Right cardiac atrium (tissue), 5 donors: ENCODE measurements around the gene ADAD2. TPM values are rescaled to one million over a fixed set of nuclear protein-coding genes. Genes with fewer than 3 reads are reported as not detected.

Source experiments
- ATAC-seq, 2 donors: fragments of 200-7000 bp; cut with Tn5 transposase; one replicate each; pipeline versions ENCODE4 v1.8.0 to v1.9.1; 2020; ENCODE audit warnings: moderate library complexity in 2 of 2, mild to moderate bottlenecking in 1 of 2
- DNase-seq, 3 donors: peaks; one replicate each; pipeline ENCODE4 v3.0.0-alpha.2; 2020
- H3K27ac ChIP-seq: one replicate; pipeline ENCODE4 v1.5.1; 2013; ENCODE audit warnings: mild to moderate bottlenecking, low read length, control low read depth, moderate library complexity
- H3K27me3 ChIP-seq: one replicate; pipeline ENCODE4 v1.6.1; 2013; ENCODE audit not compliant: control insufficient read depth, insufficient read depth
- H3K4me1 ChIP-seq: one replicate; pipeline ENCODE4 v1.6.1; 2013; ENCODE audit warnings: low read length; ENCODE audit not compliant: control insufficient read depth, insufficient read depth
- H3K4me3 ChIP-seq: one replicate; pipeline ENCODE4 v1.5.1; 2013; ENCODE audit warnings: low read length, control low read depth
- H3K9me3 ChIP-seq: one replicate; pipeline ENCODE4 v1.6.1; 2013; ENCODE audit warnings: low read length; ENCODE audit not compliant: control insufficient read depth
- WGBS: extraction: QIAGEN DNeasy Blood & Tissue Kit; methylation state at CpG from one replicate; pipeline ENCODE4 v1.1.7; 2013; 5-methylcytosine and 5-hydroxymethylcytosine counted together
- intact Hi-C, 4 donors: fragments of 100-400 bp; cut with DNase I; formaldehyde crosslinking; loops; one replicate each; pipeline versions ENCODE4 v1.11.0 to v1.14.0; 2022 to 2023
- long read RNA-seq, 4 donors: library from polyadenylated mRNA; unstranded; transcript quantifications; one replicate each; pipeline ENCODE4 v2.0.0, GENCODE V29; 2020 to 2021
- polyA plus RNA-seq: library from polyadenylated mRNA; stranded (reverse); fragments of 200-250 nt; gene quantifications from one replicate; pipeline ENCODE4 v1.2.3, GENCODE V29; 2013
- total RNA-seq, 4 donors: library from RNA; stranded (reverse); fragmentation: NEBNext Ultra II Directional; extraction: Animal tissue kit (Norgen Biotek cat#: 25700); gene quantifications; one replicate each; pipeline ENCODE4 v1.2.1, GENCODE V29; 2021
- donor health status: healthy with polysubstance abuse.
- donor health status: DM: no; HTN: yes; CAD: no.
- donor health status: DM: no; HTN: no; CAD: no.
- donor health status: DM: no; HTN: yes; CAD: no; lungs with severe emphysema.
- donor health status: DM: yes; HTN: yes; CAD: no.

ADAD2 gene
- total RNA-seq (under 1 TPM in 3 of 4 donors, not detected in 1; 0.38 to 0.62 (median 0.60) TPM), polyA plus RNA-seq (2.9 TPM)
- long read RNA-seq, donor 1: 0 reads
- long read RNA-seq, donor 2: 0 reads
- long read RNA-seq, donor 3: 0 reads
- long read RNA-seq, donor 4: 0 reads

DNA sequence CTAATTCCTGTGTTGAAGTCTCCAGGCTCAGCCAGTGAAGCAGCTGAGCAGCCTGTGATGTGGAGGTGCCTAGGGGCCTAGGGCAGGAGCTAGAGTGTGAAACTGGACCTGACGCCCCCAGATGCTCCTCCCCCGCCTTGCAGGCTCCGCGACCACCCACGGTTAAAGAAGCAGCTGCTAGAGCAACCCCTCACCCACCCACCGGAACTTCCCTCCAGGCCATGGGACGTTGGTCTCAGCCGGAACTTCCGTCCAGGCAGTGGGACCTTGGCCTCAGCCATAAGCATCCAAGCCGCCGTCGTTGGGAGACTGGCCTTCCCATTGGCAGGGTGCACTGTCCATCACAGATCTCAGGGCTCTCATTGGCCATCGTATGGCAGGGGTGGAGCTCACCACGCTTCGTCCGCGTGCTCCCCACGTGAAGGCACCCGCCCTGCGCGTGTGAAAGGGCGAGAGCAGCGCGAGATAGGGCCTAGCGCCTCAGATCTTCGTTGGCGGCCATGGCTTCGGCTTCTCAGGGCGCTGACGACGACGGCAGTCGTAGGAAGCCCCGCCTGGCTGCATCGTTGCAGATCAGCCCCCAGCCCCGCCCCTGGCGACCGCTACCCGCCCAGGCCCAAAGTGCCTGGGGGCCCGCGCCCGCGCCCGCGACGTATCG, at the start of gene ADAD2:
Gene ADAD2, plus strand, starts transcription at position 427 of the 658 bp plus-strand sequence. Its CDS starts 74 bp downstream, at position 501.
- DNase-seq: no peak
- Histone ChIP-seq H3K4me1 (peaks cover 1% of the 10 kb centered on the region), H3K27ac (no peak within 1 kb of the TSS), H3K4me3 (no peak within 1 kb of the TSS), H3K9me3 (no peaks in the 10 kb centered on the region), H3K27me3 (no peaks in the 10 kb centered on the region)
- intact Hi-C loops: no loop called here
- no peak for ATAC-seq
- WGBS: 90% methylated on average over 47 of the region's 47 CpGs

- ATAC-seq: no peak
- no peak for DNase-seq
Measured at GRCh38 chr16:84143081-84143480, 47.9 kb upstream of the ADAD2 start.

GRCh38 chr16:84143784-84144199, 47.2 kb upstream of the ADAD2 start:
- Histone ChIP-seq H3K27me3 (no peaks in the 10 kb centered on the region), H3K27ac (no peak overlapping the region), H3K9me3 (no peaks in the 10 kb centered on the region), H3K4me1 (no peaks in the 10 kb centered on the region), H3K4me3 (peak overlapping the region; percentile 96)
- no peak for DNase-seq
- no peak for ATAC-seq
- intact Hi-C loops: no loop called here
- 34% methylated on average over 13 of the region's 13 CpGs for WGBS

More at GRCh38 chr16:84143081-84143480, 47.9 kb upstream of the ADAD2 start:
- intact Hi-C loops: no loop called here
- Histone ChIP-seq H3K27ac (no peak overlapping the region), H3K4me3 (no peak overlapping the region), H3K27me3 (no peaks in the 10 kb centered on the region), H3K4me1 (no peaks in the 10 kb centered on the region), H3K9me3 (no peaks in the 10 kb centered on the region)
- 93% methylated on average over 1 of the region's 1 CpG for WGBS

GRCh38 chr16:84144209-84144858, 46.6 kb upstream of the ADAD2 start:
- ATAC-seq: peak; percentile 30 to 53
- H3K27ac ChIP-seq: no peak overlapping the region
- H3K27me3 ChIP-seq: no peaks in the 10 kb centered on the region
- WGBS: 3% methylated on average over 39 of the region's 39 CpGs
- no peaks in the 10 kb centered on the region for H3K9me3 ChIP-seq
- intact Hi-C loops: no loop called here
- peak in 2 of 3 donors; percentile 63 to 66 for DNase-seq
- H3K4me3 ChIP-seq: peak overlapping the region; percentile 96
- no peaks in the 10 kb centered on the region for H3K4me1 ChIP-seq

- intact Hi-C loops: no loop called here
- WGBS: under 1% methylated on average over 89 of the region's 89 CpGs
- H3K27ac ChIP-seq: peak within 1 kb of the TSS; percentile 53
Measured at GRCh38 chr16:84144859-84145639, 45.9 kb upstream of the ADAD2 start, which contains the start of the genes DNAAF1 and HSDL1. TSS of gene DNAAF1 (plus strand) at chr16:84145308. CDS start at chr16:84145441, 133 bp downstream. TSS of gene HSDL1 (minus strand) at chr16:84145177. CDS start at chr16:84131321, 13,856 bp downstream.

DNA sequence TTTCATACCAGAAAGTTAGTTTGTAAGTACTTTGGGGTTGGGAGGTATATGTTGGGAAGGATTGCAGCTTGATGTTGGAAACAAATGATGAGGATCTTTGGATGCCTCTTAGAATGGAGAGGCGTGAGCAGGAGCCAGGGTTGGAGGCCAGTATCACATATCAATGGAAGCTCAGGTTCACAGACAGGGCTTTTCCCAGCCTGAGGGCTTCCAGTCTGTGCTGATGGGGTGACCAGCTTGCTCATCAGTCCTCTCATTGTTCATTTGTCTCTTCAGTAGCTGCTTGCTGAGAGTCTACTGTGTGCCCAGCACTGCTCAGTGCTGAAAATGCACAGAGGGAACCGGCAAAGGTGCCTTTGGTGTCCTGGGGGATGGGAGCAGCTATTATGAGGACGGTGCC, 40.0 kb upstream of the ADAD2 start:
- no peaks in the 10 kb centered on the region for H3K27me3 ChIP-seq
- H3K4me3 ChIP-seq: no peak overlapping the region
- no peak for ATAC-seq
- DNase-seq: no peak
- H3K27ac ChIP-seq: no peak overlapping the region
- intact Hi-C loops: no loop called here
- H3K4me1 ChIP-seq: no peaks in the 10 kb centered on the region
- no peaks in the 10 kb centered on the region for H3K9me3 ChIP-seq
- 74% methylated on average over 3 of the region's 3 CpGs for WGBS

More at GRCh38 chr16:84144859-84145639, 45.9 kb upstream of the ADAD2 start, which contains the start of the genes DNAAF1 and HSDL1:
- no peaks in the 10 kb centered on the region for H3K27me3 ChIP-seq
- peak; percentile 89 to 97 (median 96) for DNase-seq
- peak; percentile 96 for ATAC-seq
- no peaks in the 10 kb centered on the region for H3K9me3 ChIP-seq
- H3K4me1 ChIP-seq: no peaks in the 10 kb centered on the region
- peak within 1 kb of the TSS; percentile 96 for H3K4me3 ChIP-seq

GRCh38 chr16:84153660-84154214, 37.2 kb upstream of the ADAD2 start:
- Histone ChIP-seq H3K27me3 (no peaks in the 10 kb centered on the region), H3K4me3 (no peak overlapping the region), H3K9me3 (no peaks in the 10 kb centered on the region), H3K27ac (no peak overlapping the region), H3K4me1 (no peaks in the 10 kb centered on the region)
- DNase-seq: no peak
- ATAC-seq: no peak
- 65% methylated on average over 8 of the region's 8 CpGs for WGBS
- intact Hi-C loops: no loop called here

- Histone ChIP-seq H3K9me3 (no peaks in the 10 kb centered on the region), H3K4me1 (no peaks in the 10 kb centered on the region), H3K4me3 (no peak overlapping the region), H3K27me3 (no peaks in the 10 kb centered on the region), H3K27ac (no peak overlapping the region)
- WGBS: 96% methylated on average over 4 of the region's 4 CpGs
- ATAC-seq: no peak
- DNase-seq: no peak
- intact Hi-C loops: no loop called here
Measured at GRCh38 chr16:84155226-84155625, 35.7 kb upstream of the ADAD2 start.

DNA sequence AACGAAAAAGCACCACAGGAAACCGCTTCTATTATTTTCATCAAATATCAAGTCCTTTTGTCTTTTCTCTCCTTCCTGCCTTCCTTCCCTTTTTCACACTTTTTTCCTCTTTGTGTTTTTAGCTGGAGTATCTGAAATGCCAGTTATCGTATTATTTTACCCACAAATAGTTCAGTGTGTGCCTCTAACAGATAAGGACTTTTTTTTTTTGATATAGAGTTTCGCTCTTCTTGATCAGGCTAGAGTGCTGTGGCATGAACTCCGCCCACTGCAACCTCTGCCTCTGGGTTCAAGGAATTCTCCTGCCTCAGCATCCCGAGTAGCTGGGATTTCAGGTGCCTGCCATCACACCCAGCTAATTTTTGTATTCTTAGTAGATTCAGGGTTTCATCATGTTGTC, 35.2 kb upstream of the ADAD2 start:
- no peaks in the 10 kb centered on the region for H3K27me3 ChIP-seq
- H3K9me3 ChIP-seq: no peaks in the 10 kb centered on the region
- no peak for DNase-seq
- no peak for ATAC-seq
- no peak overlapping the region for H3K4me3 ChIP-seq
- H3K4me1 ChIP-seq: no peaks in the 10 kb centered on the region
- H3K27ac ChIP-seq: no peak overlapping the region
- intact Hi-C loops: no loop called here
- 85% methylated on average over 6 of the region's 6 CpGs for WGBS

DNA sequence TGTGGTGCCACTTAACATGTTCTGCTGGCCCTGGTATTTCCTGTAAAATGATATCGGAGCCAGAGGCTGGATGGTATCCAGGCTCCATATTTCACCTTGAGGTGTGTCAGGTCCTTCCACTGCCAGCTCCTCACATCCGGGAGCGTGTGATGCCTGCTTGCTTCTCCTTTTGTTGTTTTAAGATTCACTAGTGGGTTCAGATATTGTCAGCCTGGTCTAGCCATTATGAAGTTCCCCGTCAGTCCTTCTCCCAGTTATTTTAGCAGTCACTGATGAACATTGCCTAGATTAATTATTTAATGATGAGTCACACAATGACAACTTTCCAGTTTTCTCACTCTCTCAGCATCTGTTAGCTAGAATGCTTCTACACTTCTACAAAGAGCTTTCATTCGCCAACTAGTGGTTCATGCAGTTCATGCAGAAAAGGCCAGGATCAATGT, 34.6 kb upstream of the ADAD2 start:
- Histone ChIP-seq H3K27ac (peak overlapping the region; percentile 72), H3K4me1 (no peaks in the 10 kb centered on the region), H3K27me3 (no peaks in the 10 kb centered on the region), H3K9me3 (no peaks in the 10 kb centered on the region), H3K4me3 (no peak overlapping the region)
- WGBS: 46% methylated on average over 5 of the region's 5 CpGs
- ATAC-seq: peak; percentile 29 to 66
- intact Hi-C loops: no loop called here
- DNase-seq: no peak
